Activated CD4-positive, alpha-beta T cell treated with anti-CD3 and anti-CD28 coated beads, Interleukin-2, amount 10 ng/mL, durations not matched to agents 24 days and 14 days (primary cell): ENCODE measurements around the gene PARP1. TPM values are rescaled to one million over a fixed set of nuclear protein-coding genes. Genes with fewer than 3 reads are reported as not detected.
A peak's percentile ranks its signal among the peaks of the same experiment; 100 is the strongest.

ENCODE experiments used
- DNase-seq: peaks from one replicate; pipeline ENCODE4 v3.0.0; 2022
- H3K27ac Mint-ChIP-seq: one replicate; pipeline ENCODE4 v1.8.0; 2022; ENCODE audit warnings: mild to moderate bottlenecking, mixed read lengths
- H3K27me3 Mint-ChIP-seq: one replicate; pipeline ENCODE4 v1.8.0; 2022; ENCODE audit warnings: mixed read lengths
- H3K36me3 Mint-ChIP-seq: one replicate; pipeline ENCODE4 v1.8.0; 2022; ENCODE audit warnings: low read depth, mild to moderate bottlenecking, mixed read lengths
- H3K4me1 Mint-ChIP-seq: one replicate; pipeline ENCODE4 v1.8.0; 2021; ENCODE audit warnings: mixed read lengths
- H3K4me3 Mint-ChIP-seq: one replicate; pipeline ENCODE4 v1.8.0; 2022; ENCODE audit warnings: mild to moderate bottlenecking, moderate library complexity, mixed read lengths
- H3K9me3 Mint-ChIP-seq: one replicate; pipeline ENCODE4 v1.8.0; 2021; ENCODE audit warnings: mixed read lengths
- intact Hi-C: fragments of 100-400 bp; cut with micrococcal nuclease; formaldehyde crosslinking; loops from one replicate; pipeline ENCODE4 v1.15.1; 2023
- total RNA-seq: library from RNA; stranded (reverse); gene quantifications from 2 replicates; pipeline ENCODE4 v1.2.3, GENCODE V29; 2022

PARP1 gene
- 215 and 222 TPM in 2 replicates for total RNA-seq

- H3K9me3 Mint-ChIP-seq = no peaks in the 10 kb centered on the region
- H3K36me3 Mint-ChIP-seq = peaks cover 10% of the 10 kb centered on the region
- peaks cover 37% of the 10 kb centered on the region for H3K4me1 Mint-ChIP-seq
- H3K27me3 Mint-ChIP-seq = peaks cover 8% of the 10 kb centered on the region
- intact Hi-C loops = loop anchor here (1.0 to 10.0 kb wide), 12 partner anchors 17 to 1677 kb away; partner anchors contain the start of genes ACBD3, ARF1, COQ8A and H3-3A
- peak within 1 kb of the TSS; percentile 100 for H3K4me3 Mint-ChIP-seq
- DNase-seq = peak; percentile 97
- H3K27ac Mint-ChIP-seq = peak within 1 kb of the TSS; percentile 98
Observed at GRCh38 chr1:226407497-226408284, at the start of gene PARP1. Gene PARP1, minus strand, starts transcription at chr1:226408093. Its CDS starts 164 bp downstream, at chr1:226407929.

- Mint-ChIP-seq H3K27ac (peak overlapping the region; percentile 19), H3K27me3 (peaks cover 8% of the 10 kb centered on the region), H3K4me3 (peak overlapping the region; percentile 65), H3K9me3 (peaks cover 4% of the 10 kb centered on the region), H3K4me1 (peaks cover 12% of the 10 kb centered on the region), H3K36me3 (no peaks in the 10 kb centered on the region)
- DNase-seq = peak; percentile 80
- intact Hi-C loops = no loop called here
Observed at GRCh38 chr1:226457307-226457712, 49.4 kb upstream of the PARP1 start.

GRCh38 chr1:226455843-226456242 lies 48.0 kb upstream of the PARP1 start:
- intact Hi-C loops = no loop called here
- no peaks in the 10 kb centered on the region for H3K9me3 Mint-ChIP-seq
- no peak overlapping the region for H3K4me3 Mint-ChIP-seq
- H3K36me3 Mint-ChIP-seq = no peaks in the 10 kb centered on the region
- H3K4me1 Mint-ChIP-seq = peaks cover 12% of the 10 kb centered on the region
- H3K27me3 Mint-ChIP-seq = peaks cover 6% of the 10 kb centered on the region
- no peak for DNase-seq
- no peak overlapping the region for H3K27ac Mint-ChIP-seq

- Mint-ChIP-seq H3K4me1 (peaks cover 12% of the 10 kb centered on the region), H3K27me3 (peaks cover 13% of the 10 kb centered on the region), H3K27ac (no peak overlapping the region), H3K4me3 (no peak overlapping the region), H3K9me3 (no peaks in the 10 kb centered on the region), H3K36me3 (no peaks in the 10 kb centered on the region)
- intact Hi-C loops = no loop called here
- DNase-seq = no peak
Observed at GRCh38 chr1:226454349-226454748, 46.5 kb upstream of the PARP1 start.

DNA sequence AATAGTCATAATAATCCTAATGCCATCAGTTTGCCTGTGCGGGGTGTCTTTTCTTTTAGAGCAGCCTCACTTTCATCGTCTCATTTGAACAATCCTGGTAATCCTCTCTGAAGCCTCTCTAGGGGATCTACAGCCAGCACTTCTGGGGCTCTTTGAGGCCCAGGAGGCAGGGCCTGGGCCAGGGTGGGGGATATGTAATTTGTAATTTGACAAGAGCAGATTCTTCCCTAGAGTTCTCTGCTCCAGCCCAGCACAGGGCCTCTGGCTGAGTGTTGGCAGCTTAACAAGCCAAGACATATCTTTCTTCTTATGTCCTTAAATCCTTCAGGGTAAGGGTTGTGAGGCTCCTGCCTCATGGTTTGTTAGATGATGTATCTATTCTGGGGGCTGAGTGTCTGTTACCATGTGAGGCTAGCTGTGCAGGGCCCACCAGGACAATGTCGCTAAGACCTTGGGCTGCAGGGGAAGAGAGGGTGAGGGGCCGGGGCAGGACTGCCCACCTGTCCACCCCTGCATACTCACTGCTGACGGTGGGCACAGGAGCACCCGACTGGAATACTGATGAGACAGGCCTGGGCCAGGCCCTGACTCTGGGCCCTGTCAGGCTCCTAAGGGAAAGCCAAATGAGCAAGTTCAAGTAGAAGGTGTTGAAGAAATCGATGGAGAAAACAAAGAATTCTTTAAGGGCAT lies 45.3 kb upstream of the PARP1 start:
- Mint-ChIP-seq H3K4me1 (peaks cover 12% of the 10 kb centered on the region), H3K9me3 (no peaks in the 10 kb centered on the region), H3K4me3 (no peak overlapping the region), H3K27me3 (peaks cover 18% of the 10 kb centered on the region), H3K36me3 (no peaks in the 10 kb centered on the region), H3K27ac (no peak overlapping the region)
- DNase-seq = no peak
- intact Hi-C loops = no loop called here

DNA sequence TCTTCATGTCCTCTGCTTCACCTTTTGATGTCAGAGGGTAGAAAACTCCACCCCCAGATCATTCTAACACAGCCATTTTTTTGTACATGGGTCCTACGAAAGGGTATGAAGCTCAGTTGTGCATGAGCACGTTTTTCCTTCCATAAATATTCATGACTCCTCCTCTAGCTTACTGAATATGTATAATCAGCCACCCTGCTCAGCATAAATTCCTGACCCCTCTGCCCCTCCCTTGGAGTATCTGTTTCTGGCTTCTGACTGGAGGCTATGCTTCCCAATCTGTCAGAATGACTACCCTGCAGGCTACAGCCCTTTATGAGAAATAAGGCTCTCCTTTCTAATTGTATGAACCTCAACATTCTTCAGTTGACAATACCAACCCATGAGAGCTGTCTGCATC lies 42.8 kb upstream of the PARP1 start:
- H3K4me1 Mint-ChIP-seq = peaks cover 6% of the 10 kb centered on the region
- peaks cover 20% of the 10 kb centered on the region for H3K27me3 Mint-ChIP-seq
- intact Hi-C loops = no loop called here
- H3K36me3 Mint-ChIP-seq = no peaks in the 10 kb centered on the region
- no peak overlapping the region for H3K4me3 Mint-ChIP-seq
- no peaks in the 10 kb centered on the region for H3K9me3 Mint-ChIP-seq
- no peak overlapping the region for H3K27ac Mint-ChIP-seq
- no peak for DNase-seq

- Mint-ChIP-seq H3K9me3 (no peaks in the 10 kb centered on the region), H3K4me1 (peaks cover 14% of the 10 kb centered on the region), H3K36me3 (no peaks in the 10 kb centered on the region), H3K27me3 (peaks cover 20% of the 10 kb centered on the region), H3K4me3 (no peak overlapping the region), H3K27ac (no peak overlapping the region)
- intact Hi-C loops = no loop called here
- DNase-seq = no peak
Observed at GRCh38 chr1:226449823-226450222, 41.9 kb upstream of the PARP1 start.

- Mint-ChIP-seq H3K9me3 (no peaks in the 10 kb centered on the region), H3K36me3 (no peaks in the 10 kb centered on the region), H3K27me3 (peaks cover 27% of the 10 kb centered on the region), H3K4me3 (no peak overlapping the region), H3K27ac (no peak overlapping the region), H3K4me1 (peaks cover 24% of the 10 kb centered on the region)
- no peak for DNase-seq
- intact Hi-C loops = no loop called here
Observed at GRCh38 chr1:226447932-226448665, 40.2 kb upstream of the PARP1 start.

DNA sequence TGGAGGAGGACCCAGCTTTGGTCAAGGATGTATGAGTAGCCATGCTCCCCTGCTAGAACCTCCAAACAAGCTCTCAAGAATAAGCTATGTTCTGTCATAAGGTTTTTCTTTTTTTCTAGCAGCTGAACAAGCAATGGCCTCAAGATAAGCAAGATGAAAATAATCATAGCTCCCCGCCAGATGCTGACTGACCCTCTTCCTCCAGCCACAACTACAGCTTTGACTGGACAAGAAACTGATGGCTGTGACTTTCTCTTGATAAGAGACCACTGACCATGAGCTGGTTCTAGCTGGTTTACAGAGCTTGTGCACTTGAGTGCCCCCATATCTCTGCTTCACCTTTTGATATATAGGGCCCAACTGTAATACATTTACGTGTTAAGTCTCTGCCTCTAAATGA lies 38.2 kb upstream of the PARP1 start:
- Mint-ChIP-seq H3K27me3 (peaks cover 31% of the 10 kb centered on the region), H3K9me3 (no peaks in the 10 kb centered on the region), H3K36me3 (no peaks in the 10 kb centered on the region), H3K4me1 (peaks cover 25% of the 10 kb centered on the region), H3K27ac (no peak overlapping the region), H3K4me3 (no peak overlapping the region)
- no peak for DNase-seq
- intact Hi-C loops = no loop called here

DNA sequence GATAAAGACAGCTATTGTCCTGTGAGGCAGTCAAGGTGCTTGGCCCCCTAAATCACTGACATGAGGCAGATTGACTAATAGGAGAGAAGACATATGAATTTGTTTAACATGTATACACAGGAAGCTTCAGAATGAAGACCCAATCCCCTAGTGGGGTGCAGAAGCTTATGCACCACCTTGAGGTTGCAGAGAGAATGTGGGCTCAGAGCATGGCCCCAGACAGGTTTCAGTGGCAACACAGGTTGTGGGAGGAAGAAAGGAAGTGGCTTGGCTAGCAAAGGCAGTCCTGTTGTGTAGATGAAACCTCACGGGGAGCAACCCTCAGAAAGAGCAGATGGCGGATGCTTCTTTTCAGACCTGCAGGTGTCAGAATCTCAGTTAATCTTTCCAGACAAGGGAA lies 37.0 kb upstream of the PARP1 start:
- intact Hi-C loops = loop anchor here (1.0 to 2.0 kb wide), 2 partner anchors 20 to 38 kb away; no protein-coding TSS in a partner anchor
- Mint-ChIP-seq H3K9me3 (peaks cover 3% of the 10 kb centered on the region), H3K36me3 (peaks cover 2% of the 10 kb centered on the region), H3K4me3 (peak overlapping the region; percentile 19), H3K27ac (peak overlapping the region; percentile 15), H3K4me1 (peaks cover 25% of the 10 kb centered on the region), H3K27me3 (peaks cover 32% of the 10 kb centered on the region)
- peak; percentile 93 for DNase-seq

DNA sequence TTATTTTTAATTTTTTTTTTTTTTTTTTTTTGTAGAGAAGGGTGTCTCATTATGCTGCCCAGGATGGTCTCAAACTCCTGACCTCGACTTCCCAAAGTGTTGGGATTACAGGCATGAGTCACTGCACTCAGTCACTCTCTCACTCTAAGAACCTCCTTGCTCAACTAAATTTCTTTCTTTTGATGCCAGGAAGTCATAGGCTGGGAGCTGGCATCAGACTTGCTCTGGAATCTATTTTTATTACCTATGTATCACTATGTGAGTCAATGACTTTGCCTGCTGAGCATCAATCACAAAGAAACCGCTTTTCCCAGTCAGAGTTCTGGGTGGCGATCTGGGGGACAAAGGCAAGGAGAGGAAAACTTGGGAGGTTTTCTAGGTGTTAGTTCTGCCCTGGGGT lies 35.5 kb upstream of the PARP1 start:
- Mint-ChIP-seq H3K36me3 (peaks cover 2% of the 10 kb centered on the region), H3K9me3 (peaks cover 3% of the 10 kb centered on the region), H3K4me3 (no peak overlapping the region), H3K4me1 (peaks cover 25% of the 10 kb centered on the region), H3K27me3 (peaks cover 34% of the 10 kb centered on the region), H3K27ac (no peak overlapping the region)
- DNase-seq = no peak
- intact Hi-C loops = no loop called here

DNA sequence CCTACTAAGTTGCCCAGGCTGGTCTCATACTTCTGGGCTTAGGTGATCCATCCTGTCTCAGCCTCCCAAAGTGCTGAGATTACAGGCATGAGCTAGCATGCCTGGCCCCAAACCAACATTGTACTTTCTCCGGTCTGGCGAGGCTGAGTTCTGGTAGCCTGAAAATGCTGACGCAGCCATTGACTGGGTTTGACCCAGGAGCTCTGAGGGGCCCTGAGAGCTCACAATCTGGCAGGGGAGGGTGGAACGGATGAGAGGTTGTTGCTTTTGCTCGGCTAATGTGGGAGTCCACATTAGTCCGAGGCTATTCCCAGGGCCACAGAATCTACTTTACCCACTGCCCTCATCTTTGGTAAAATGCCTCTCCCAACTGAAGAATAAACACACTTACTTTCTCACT lies 35.1 kb upstream of the PARP1 start:
- intact Hi-C loops = no loop called here
- H3K27me3 Mint-ChIP-seq = peaks cover 38% of the 10 kb centered on the region

DNA sequence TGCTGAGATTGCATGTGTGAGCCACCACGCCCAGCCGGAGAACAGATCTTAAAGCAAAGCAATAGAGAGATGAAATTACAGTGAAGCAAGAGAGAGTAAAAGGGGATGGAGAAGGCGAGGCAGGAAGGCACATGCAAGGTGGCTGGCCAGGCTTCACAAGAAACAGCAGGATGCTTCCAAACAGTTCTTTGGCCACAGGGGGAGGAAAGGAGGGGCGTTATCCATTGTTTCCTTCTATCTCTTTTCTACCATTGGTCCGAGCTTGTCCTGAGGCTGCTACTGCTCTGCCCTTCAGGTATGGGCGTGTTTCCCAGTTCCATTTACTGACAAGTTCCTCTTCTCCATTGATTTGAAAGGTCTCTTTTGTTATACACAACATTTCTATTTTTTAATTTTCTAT lies 33.7 kb upstream of the PARP1 start:
- no peak overlapping the region for H3K27ac Mint-ChIP-seq
- peaks cover 44% of the 10 kb centered on the region for H3K27me3 Mint-ChIP-seq
- DNase-seq = no peak
- peaks cover 9% of the 10 kb centered on the region for H3K9me3 Mint-ChIP-seq
- H3K36me3 Mint-ChIP-seq = peaks cover 2% of the 10 kb centered on the region
- H3K4me1 Mint-ChIP-seq = peaks cover 25% of the 10 kb centered on the region
- intact Hi-C loops = no loop called here
- H3K4me3 Mint-ChIP-seq = no peak overlapping the region

More for the DNA sequence above, 35.1 kb upstream of the PARP1 start:
- H3K4me3 Mint-ChIP-seq = no peak overlapping the region
- DNase-seq = no peak
- peaks cover 6% of the 10 kb centered on the region for H3K9me3 Mint-ChIP-seq
- H3K36me3 Mint-ChIP-seq = peaks cover 2% of the 10 kb centered on the region
- peaks cover 25% of the 10 kb centered on the region for H3K4me1 Mint-ChIP-seq
- H3K27ac Mint-ChIP-seq = no peak overlapping the region

- peaks cover 18% of the 10 kb centered on the region for H3K4me1 Mint-ChIP-seq
- intact Hi-C loops = no loop called here
- no peak for DNase-seq
- no peak overlapping the region for H3K27ac Mint-ChIP-seq
- H3K27me3 Mint-ChIP-seq = peaks cover 44% of the 10 kb centered on the region
- H3K4me3 Mint-ChIP-seq = no peak overlapping the region
- H3K36me3 Mint-ChIP-seq = peaks cover 2% of the 10 kb centered on the region
- peaks cover 9% of the 10 kb centered on the region for H3K9me3 Mint-ChIP-seq
Observed at GRCh38 chr1:226440512-226440911, 32.6 kb upstream of the PARP1 start.
